Fibroblast of the aortic adventitia (primary cell): ENCODE data around the gene MFAP3L. TPM values are rescaled to one million over a fixed set of nuclear protein-coding genes. Genes with fewer than 3 reads are reported as not detected.

Source experiments
- DNase-seq: peaks from one replicate; pipeline ENCODE4 v3.0.0-alpha.2; 2010; ENCODE audit warnings: low read depth
- H3K4me3 ChIP-seq: 2 replicates; pipeline ENCODE4 v1.5.1; 2011; ENCODE audit warnings: low read depth, mild to moderate bottlenecking, control low read depth, low read length, moderate library complexity
- total RNA-seq: library from RNA; depleted of rRNA; stranded (reverse); fragments of >200 nt; gene quantifications from 2 replicates; pipeline ENCODE4 v1.2.3, GENCODE V29; 2012; ENCODE audit warnings: low replicate concordance
- TF ChIP-seq, protein P1 (sequence below): IDR thresholded peaks from 2 replicates; pipeline ENCODE4 v1.5.1; 2011; ENCODE audit warnings: mild to moderate bottlenecking, low read length, control low read depth, inconsistent platforms; ENCODE audit not compliant: insufficient read depth

The MFAP3L gene
- total RNA-seq, 1 donor = 3.3 TPM

DNA sequence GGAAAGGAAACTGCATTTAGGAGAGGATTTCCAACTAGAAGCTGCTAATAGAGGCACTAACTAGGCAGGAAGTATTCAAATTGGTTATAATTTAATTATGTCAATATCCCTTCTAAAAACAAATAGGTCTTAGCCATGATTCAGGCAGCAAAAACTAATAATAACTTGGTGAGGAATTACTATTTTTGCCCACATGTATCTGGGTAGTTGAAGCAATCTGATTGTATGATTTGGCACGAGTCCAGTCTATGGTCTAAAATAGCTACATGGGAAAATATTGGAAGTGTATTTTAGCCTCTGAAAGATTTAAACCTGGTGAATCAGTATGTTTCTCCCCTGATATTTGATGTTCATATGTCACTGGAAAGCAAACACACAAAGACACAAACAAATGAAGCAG, 62.2 kb downstream of the MFAP3L start:
- TF ChIP-seq, protein P1, sequence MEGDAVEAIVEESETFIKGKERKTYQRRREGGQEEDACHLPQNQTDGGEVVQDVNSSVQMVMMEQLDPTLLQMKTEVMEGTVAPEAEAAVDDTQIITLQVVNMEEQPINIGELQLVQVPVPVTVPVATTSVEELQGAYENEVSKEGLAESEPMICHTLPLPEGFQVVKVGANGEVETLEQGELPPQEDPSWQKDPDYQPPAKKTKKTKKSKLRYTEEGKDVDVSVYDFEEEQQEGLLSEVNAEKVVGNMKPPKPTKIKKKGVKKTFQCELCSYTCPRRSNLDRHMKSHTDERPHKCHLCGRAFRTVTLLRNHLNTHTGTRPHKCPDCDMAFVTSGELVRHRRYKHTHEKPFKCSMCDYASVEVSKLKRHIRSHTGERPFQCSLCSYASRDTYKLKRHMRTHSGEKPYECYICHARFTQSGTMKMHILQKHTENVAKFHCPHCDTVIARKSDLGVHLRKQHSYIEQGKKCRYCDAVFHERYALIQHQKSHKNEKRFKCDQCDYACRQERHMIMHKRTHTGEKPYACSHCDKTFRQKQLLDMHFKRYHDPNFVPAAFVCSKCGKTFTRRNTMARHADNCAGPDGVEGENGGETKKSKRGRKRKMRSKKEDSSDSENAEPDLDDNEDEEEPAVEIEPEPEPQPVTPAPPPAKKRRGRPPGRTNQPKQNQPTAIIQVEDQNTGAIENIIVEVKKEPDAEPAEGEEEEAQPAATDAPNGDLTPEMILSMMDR = no peak
- DNase-seq = peak; percentile 30
- H3K4me3 ChIP-seq = no peak overlapping the region

DNA sequence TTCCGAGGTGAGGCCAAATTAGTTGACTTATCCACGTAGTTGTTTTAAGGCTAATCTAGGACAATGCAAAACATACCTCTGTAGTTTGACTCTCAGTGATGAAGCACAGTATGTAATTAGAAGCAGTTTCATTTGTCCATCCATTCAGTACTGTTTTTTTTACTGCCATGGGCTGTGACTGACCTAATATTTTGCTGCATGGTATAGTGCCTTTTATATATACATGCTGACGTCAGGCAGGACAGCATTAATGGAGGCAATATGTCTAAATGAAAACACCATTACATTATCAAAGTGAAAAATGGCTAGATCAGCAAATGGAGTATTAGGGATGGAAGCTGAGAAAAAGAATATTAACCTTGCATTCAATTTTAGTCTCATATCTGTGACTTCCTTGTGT, 66.9 kb downstream of the MFAP3L start:
- H3K4me3 ChIP-seq = no peak overlapping the region
- TF ChIP-seq, protein P1 = no peak
- no peak for DNase-seq

DNA sequence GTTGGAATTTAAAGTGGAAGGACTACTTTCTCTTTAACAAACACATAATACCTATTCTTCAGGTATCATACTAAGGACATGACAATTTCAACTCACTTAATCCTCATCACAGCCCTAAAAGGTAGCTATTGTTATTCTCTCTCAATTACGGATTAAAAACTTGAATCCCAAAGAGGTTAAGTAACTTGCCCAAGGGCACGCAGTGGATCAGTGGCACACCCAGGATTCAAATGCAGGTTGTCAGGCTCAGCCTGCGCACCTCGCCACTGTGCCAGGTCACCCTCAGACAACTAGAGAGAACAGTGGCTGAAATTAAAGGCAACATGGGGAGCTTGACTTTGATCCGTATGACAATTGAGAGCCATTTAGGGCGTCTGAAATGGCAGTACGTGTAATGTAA, 67.6 kb downstream of the MFAP3L start:
- no peak overlapping the region for H3K4me3 ChIP-seq
- TF ChIP-seq, protein P1 = no peak
- no peak for DNase-seq

DNA sequence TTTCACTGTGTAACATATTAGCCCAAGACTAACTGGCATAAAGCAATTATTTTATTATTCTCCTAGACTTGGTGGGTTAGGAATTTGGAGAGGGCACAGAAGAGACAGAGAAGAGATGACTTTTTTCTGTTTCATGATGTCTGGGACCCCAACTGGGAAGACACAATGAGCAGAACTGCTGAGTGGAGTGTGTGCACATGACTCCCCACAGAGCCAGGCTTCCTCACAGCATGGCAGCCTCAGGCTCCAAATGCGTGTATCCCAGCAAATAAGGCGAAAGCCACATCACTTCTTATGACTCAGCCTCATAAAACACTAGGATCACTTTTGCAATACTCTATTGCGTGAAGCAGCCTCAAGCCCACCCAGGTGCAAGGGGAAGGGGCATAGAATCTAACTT, 68.4 kb downstream of the MFAP3L start:
- H3K4me3 ChIP-seq = no peak overlapping the region
- TF ChIP-seq, protein P1 = no peak
- DNase-seq = no peak

DNA sequence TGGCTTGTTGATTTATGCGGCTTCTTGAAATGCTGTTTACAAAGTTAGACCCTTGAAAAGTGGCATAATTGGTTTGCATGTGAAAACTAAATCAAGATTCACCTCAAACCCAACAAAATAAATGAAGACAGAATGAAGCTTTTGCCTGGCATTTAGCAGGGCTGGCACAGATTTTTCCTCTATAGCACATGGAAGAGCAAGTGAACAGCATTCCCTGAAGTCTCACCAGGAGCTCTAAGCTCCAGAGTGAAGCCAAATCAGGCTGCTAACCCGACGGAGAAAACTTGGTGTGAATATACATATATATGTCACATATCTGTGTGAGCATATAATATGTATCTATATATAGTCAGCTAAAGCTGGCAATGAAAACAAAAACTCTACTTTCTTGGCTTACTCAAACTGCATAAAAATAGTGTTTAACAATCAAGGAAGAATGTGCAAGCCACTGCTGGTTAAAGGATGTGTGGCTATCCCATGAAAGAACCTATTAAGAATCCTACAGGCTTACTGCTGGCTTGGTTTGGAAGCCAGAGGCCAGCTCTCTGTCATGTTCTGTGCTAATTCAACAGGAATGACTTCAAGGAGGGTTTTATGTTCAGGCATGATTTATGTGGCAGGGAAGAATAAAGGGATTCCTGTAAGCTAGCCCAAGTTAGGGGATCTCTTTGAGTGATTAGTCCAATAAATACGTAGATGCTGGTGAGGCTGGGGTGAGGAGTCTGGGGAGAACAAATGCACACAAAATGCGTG, 69.9 kb downstream of the MFAP3L start:
- H3K4me3 ChIP-seq = no peak overlapping the region
- TF ChIP-seq, protein P1 = no peak
- no peak for DNase-seq

DNA sequence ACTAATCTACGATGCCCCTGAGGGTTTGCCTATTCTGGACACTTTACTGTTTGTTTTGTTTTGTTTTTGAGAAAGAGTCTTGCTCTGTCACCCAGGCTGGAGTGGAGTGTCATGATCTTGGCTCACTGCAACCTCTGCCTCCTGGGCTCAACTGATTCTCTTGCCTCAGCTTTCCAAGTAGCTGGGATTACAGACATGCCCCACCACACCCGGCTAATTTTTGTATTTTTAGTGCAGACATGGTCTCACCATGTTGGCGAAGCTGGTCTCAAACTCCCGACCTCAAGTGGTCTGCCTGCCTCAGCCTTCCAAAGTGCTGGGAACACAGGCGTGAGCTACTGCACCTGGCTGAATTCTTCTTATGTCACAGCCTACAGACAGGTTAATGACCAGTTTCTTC, 70.7 kb downstream of the MFAP3L start:
- TF ChIP-seq, protein P1 = no peak
- no peak overlapping the region for H3K4me3 ChIP-seq
- DNase-seq = no peak
